ENCODE measurements around the gene ABTB2. TPM values are rescaled to one million over a fixed set of nuclear protein-coding genes. Genes with fewer than 3 reads are reported as not detected.

Gene ABTB2
- total RNA-seq, 1 donor from 2014 or later, result 3.1 TPM

- Mint-ChIP-seq H3K4me1 (peaks cover 6% of the 10 kb centered on the region), H3K4me3 (no peak overlapping the region), H3K36me3 (no peaks in the 10 kb centered on the region), H3K27me3 (ENCODE audit: low read depth) (no peaks in the 10 kb centered on the region), H3K27ac (no peak overlapping the region), H3K9me3 (no peaks in the 10 kb centered on the region)
- no peak for DNase-seq (ENCODE audit: low spot score in 2 of 2, unreplicated experiment in 2 of 2)
- no peak for TF ChIP-seq CTCF (IDR thresholded peaks at IDR 0.05; ENCODE audit: unreplicated experiment)
Observed at GRCh38 chr11:34162493-34162820, 195.4 kb downstream of the ABTB2 start.

- H3K27ac Mint-ChIP-seq, result no peak overlapping the region
- TF ChIP-seq CTCF (IDR thresholded peaks at IDR 0.05; ENCODE audit: unreplicated experiment), result no peak
- no peaks in the 10 kb centered on the region for H3K36me3 Mint-ChIP-seq
- no peak overlapping the region for H3K4me3 Mint-ChIP-seq
- peaks cover 6% of the 10 kb centered on the region for H3K4me1 Mint-ChIP-seq
- H3K27me3 Mint-ChIP-seq (ENCODE audit: low read depth), result no peaks in the 10 kb centered on the region
- DNase-seq (ENCODE audit: low spot score in 2 of 2, unreplicated experiment in 2 of 2), result no peak
- H3K9me3 Mint-ChIP-seq, result no peaks in the 10 kb centered on the region
Observed at GRCh38 chr11:34161812-34162492, 195.9 kb downstream of the ABTB2 start.

GRCh38 chr11:34161361-34161760 is 196.4 kb downstream of the ABTB2 start:
- Mint-ChIP-seq H3K9me3 (no peaks in the 10 kb centered on the region), H3K4me1 (peaks cover 6% of the 10 kb centered on the region), H3K27me3 (ENCODE audit: low read depth) (no peaks in the 10 kb centered on the region), H3K36me3 (no peaks in the 10 kb centered on the region), H3K27ac (no peak overlapping the region), H3K4me3 (no peak overlapping the region)
- no peak for DNase-seq (ENCODE audit: low spot score in 2 of 2, unreplicated experiment in 2 of 2)
- TF ChIP-seq CTCF (IDR thresholded peaks at IDR 0.05; ENCODE audit: unreplicated experiment), result no peak

- H3K36me3 Mint-ChIP-seq, result no peaks in the 10 kb centered on the region
- no peaks in the 10 kb centered on the region for H3K9me3 Mint-ChIP-seq
- no peak for DNase-seq (ENCODE audit: low spot score in 2 of 2, unreplicated experiment in 2 of 2)
- H3K27ac Mint-ChIP-seq, result no peak overlapping the region
- H3K4me3 Mint-ChIP-seq, result no peak overlapping the region
- H3K27me3 Mint-ChIP-seq (ENCODE audit: low read depth), result no peaks in the 10 kb centered on the region
- TF ChIP-seq CTCF (IDR thresholded peaks at IDR 0.05; ENCODE audit: unreplicated experiment), result no peak
- peaks cover 6% of the 10 kb centered on the region for H3K4me1 Mint-ChIP-seq
Observed at GRCh38 chr11:34160791-34161190, 197.0 kb downstream of the ABTB2 start.

GRCh38 chr11:34160049-34160721 is 197.6 kb downstream of the ABTB2 start:
- Mint-ChIP-seq H3K36me3 (no peaks in the 10 kb centered on the region), H3K27ac (no peak overlapping the region), H3K9me3 (no peaks in the 10 kb centered on the region), H3K27me3 (ENCODE audit: low read depth) (no peaks in the 10 kb centered on the region), H3K4me3 (no peak overlapping the region), H3K4me1 (peaks cover 2% of the 10 kb centered on the region)
- TF ChIP-seq CTCF (IDR thresholded peaks at IDR 0.05; ENCODE audit: unreplicated experiment), result no peak
- DNase-seq (ENCODE audit: low spot score in 2 of 2, unreplicated experiment in 2 of 2), result no peak
